GM18909 (cell line): ENCODE results near the gene RAB3D.

ENCODE experiments used
- ATAC-seq: cut with Tn5 transposase; IDR thresholded peaks from one replicate; pipeline ENCODE4 v1.9.1; 2021; ENCODE audit warnings: mild to moderate bottlenecking; ENCODE audit not compliant: unreplicated experiment, poor library complexity

Gene RAB3D

GRCh38 chr19:11299946-11300810 is 39.3 kb downstream of the RAB3D start:
- no peak for ATAC-seq

- ATAC-seq, result no peak
These were observed 43.2 kb downstream of the RAB3D start for GRCh38 chr19:11296264-11296663.

- ATAC-seq, result no peak
These were observed 43.7 kb downstream of the RAB3D start, which contains the start of gene TSPAN16 for GRCh38 chr19:11295665-11296245. TSPAN16 (plus strand) TSS chr19:11296160; CDS start chr19:11296298, 138 bp downstream.

GRCh38 chr19:11295180-11295579 is 44.3 kb downstream of the RAB3D start:
- ATAC-seq, result no peak

GRCh38 chr19:11293433-11294389 is 45.7 kb downstream of the RAB3D start:
- peak; percentile 63 for ATAC-seq

GRCh38 chr19:11291991-11292390 is 47.5 kb downstream of the RAB3D start:
- no peak for ATAC-seq

GRCh38 chr19:11291415-11291814 is 48.0 kb downstream of the RAB3D start:
- ATAC-seq, result no peak

GRCh38 chr19:11290256-11290655 is 49.2 kb downstream of the RAB3D start:
- no peak for ATAC-seq

- ATAC-seq, result no peak
These were observed 51.1 kb downstream of the RAB3D start for GRCh38 chr19:11288349-11288748.

GRCh38 chr19:11286312-11286974 is 53.0 kb downstream of the RAB3D start:
- ATAC-seq, result no peak

- ATAC-seq, result no peak
These were observed 54.9 kb downstream of the RAB3D start for GRCh38 chr19:11284515-11284914.

GRCh38 chr19:11281356-11282049 is 58.0 kb downstream of the RAB3D start:
- no peak for ATAC-seq

GRCh38 chr19:11279505-11280236 is 59.8 kb downstream of the RAB3D start:
- no peak for ATAC-seq

- ATAC-seq, result no peak
These were observed 60.8 kb downstream of the RAB3D start for GRCh38 chr19:11278670-11279069.

- no peak for ATAC-seq
These were observed 64.8 kb downstream of the RAB3D start for GRCh38 chr19:11274533-11275086.

- ATAC-seq, result no peak
These were observed 65.5 kb downstream of the RAB3D start for GRCh38 chr19:11273989-11274388.

- ATAC-seq, result no peak
These were observed 66.2 kb downstream of the RAB3D start for GRCh38 chr19:11273296-11273695.
